ENCODE data around the gene ZNF675.

GRCh38 chr19:23706657-23707056, 19.6 kb upstream of the ZNF675 start:
- TF ChIP-seq CTCF (IDR thresholded peaks at IDR 0.05) (no peak), POLR2A (IDR thresholded peaks at IDR 0.05) (no peak)
